ENCODE measurements around the gene CISD2. TPM values are rescaled to one million over a fixed set of nuclear protein-coding genes. Genes with fewer than 3 reads are reported as not detected.
"Not testable (repeated sequence)": the region's sequence is repeated elsewhere in the genome, so short reads cannot be mapped to it uniquely, and the experiment has no call there.

CISD2 gene
- total RNA-seq, 1 donor: 11.9 TPM

DNA sequence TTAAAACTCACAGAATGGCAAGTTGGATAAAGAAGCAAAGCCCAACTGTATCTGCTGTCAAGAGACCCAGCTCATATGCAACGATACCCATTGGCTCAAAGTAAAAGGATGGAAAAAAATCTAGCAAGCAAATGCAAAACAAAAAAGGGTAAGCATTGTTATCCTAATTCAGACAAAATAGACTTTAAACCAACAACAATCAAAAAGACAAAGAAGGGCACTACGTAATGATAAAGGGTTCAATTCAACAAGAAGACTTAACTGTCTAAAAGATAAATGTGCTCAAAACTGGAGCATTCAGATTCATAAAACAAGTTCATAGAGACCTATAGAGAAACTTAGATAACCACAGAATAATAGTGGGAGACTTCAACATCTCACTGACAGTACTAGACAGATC lies 69.3 kb downstream of the CISD2 start:
- not testable (repeated sequence) for H3K9me3 ChIP-seq (ENCODE audit: low read depth, low read length); H3K4me3 ChIP-seq (ENCODE audit: low read length); H3K4me1 ChIP-seq (ENCODE audit: insufficient read depth, low read length); H3K27me3 ChIP-seq (ENCODE audit: insufficient read depth, low read length)

Other genes with a start within 250 kb of the CISD2 start
- 82.6 TPM for gene MANBA, start 108.0 kb upstream of the CISD2 start, total RNA-seq
- 711 TPM for gene UBE2D3, start 41.4 kb upstream of the CISD2 start, total RNA-seq
- gene SLC9B1, start 150.7 kb downstream of the CISD2 start, total RNA-seq: 3.4 TPM
- 20.4 TPM for gene SLC9B2, start 207.8 kb downstream of the CISD2 start, total RNA-seq
- 11.2 TPM for gene BDH2, start 230.8 kb downstream of the CISD2 start, total RNA-seq